Lower leg skin (tissue), 4 donors: ENCODE results near the gene PROX1. TPM values are rescaled to one million over a fixed set of nuclear protein-coding genes. Genes with fewer than 3 reads are reported as not detected.

Source experiments
- DNase-seq, 2 donors: peaks; one replicate each; pipeline ENCODE4 v3.0.0-alpha.2; 2019; ENCODE audit warnings: low spot score in 2 of 2
- H3K4me3 ChIP-seq: fragments of 200-600 bp; sonication (generic); 2 replicates; pipeline ENCODE4 v1.5.1; 2017; ENCODE audit warnings: mild to moderate bottlenecking, low read depth; ENCODE audit not compliant: poor library complexity, severe bottlenecking
- CTCF ChIP-seq, 3 donors: fragments of 450-650 bp; IDR thresholded peaks; one replicate each; pipeline ENCODE4 v1.5.1; 2016; ENCODE audit warnings: antibody characterized with exemption in 3 of 3, mild to moderate bottlenecking in 3 of 3, moderate library complexity in 2 of 3
- POLR2A ChIP-seq, 2 donors: fragments of 450-650 bp; IDR thresholded peaks; one replicate each; pipeline ENCODE4 v1.6.1; 2016 to 2017; ENCODE audit warnings: antibody characterized with exemption in 2 of 2, mild to moderate bottlenecking in 1 of 2, moderate library complexity in 1 of 2
- WGBS, 2 donors: methylation state at CpG; one replicate each; pipeline ENCODE4 v1.1.5; 2018; 5-methylcytosine and 5-hydroxymethylcytosine counted together
- intact Hi-C: fragments of 100-400 bp; cut with DNase I; formaldehyde crosslinking; loops from one replicate; pipeline ENCODE4 v1.15.0; 2023; ENCODE audit warnings: low total_unique reads
- total RNA-seq, 4 donors: library from RNA; depleted of rRNA; stranded (reverse); fragments of >200 nt; gene quantifications; one replicate each; pipeline ENCODE4 v1.1.0, GENCODE V29; 2016

The PROX1 gene
- total RNA-seq, 4 donors from 2014 or later = 0.74 to 4.2 (median 1.9) TPM

GRCh38 chr1:213997038-213997771 lies 9.4 kb downstream of the PROX1 start:
- no peak for DNase-seq
- WGBS, 2 donors = 72 to 73% methylated on average over 24 of the region's 24 CpGs
- intact Hi-C loops = no loop called here
- TF ChIP-seq POLR2A (IDR thresholded peaks at IDR 0.05) = no peak
- TF ChIP-seq CTCF (IDR thresholded peaks at IDR 0.05) = no peak
- no peak overlapping the region for H3K4me3 ChIP-seq

DNA sequence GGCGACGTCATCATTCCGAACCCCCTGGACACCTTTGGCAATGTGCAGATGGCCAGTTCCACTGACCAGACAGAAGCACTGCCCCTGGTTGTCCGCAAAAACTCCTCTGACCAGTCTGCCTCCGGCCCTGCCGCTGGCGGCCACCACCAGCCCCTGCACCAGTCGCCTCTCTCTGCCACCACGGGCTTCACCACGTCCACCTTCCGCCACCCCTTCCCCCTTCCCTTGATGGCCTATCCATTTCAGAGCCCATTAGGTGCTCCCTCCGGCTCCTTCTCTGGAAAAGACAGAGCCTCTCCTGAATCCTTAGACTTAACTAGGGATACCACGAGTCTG lies 10.0 kb downstream of the PROX1 start:
- intact Hi-C loops = no loop called here
- no peak overlapping the region for H3K4me3 ChIP-seq
- no peak for DNase-seq
- 89 to 92% methylated on average over 13 of the region's 13 CpGs for WGBS, 2 donors
- TF ChIP-seq CTCF (IDR thresholded peaks at IDR 0.05) (no peak), POLR2A (IDR thresholded peaks at IDR 0.05) (no peak)

- H3K4me3 ChIP-seq = no peak overlapping the region
- DNase-seq = no peak
- intact Hi-C loops = no loop called here
- no peak for TF ChIP-seq CTCF (IDR thresholded peaks at IDR 0.05)
- no peak for TF ChIP-seq POLR2A (IDR thresholded peaks at IDR 0.05)
- WGBS, 2 donors = 90% methylated on average over 6 of the region's 6 CpGs
These were observed 11.0 kb downstream of the PROX1 start for GRCh38 chr1:213998785-213999184.

DNA sequence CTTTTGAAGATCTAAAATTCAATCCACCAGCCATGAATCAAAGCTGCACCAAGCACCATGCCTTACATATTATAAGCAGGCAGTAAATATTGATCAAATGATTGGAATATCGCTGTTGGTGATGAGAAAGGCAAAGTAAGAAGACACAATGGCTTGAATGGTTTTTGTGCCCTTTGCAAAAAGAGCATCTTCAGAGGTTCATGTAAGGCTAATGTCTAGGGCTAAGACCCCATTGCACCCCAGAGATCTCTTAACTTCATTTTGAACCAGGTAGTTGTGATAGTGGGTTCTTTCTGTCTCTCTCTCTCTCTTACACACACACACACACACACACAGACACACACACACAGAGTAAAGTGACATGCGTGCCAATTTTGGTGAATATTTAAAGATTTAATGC lies 12.0 kb downstream of the PROX1 start:
- H3K4me3 ChIP-seq = no peak overlapping the region
- DNase-seq = no peak
- TF ChIP-seq POLR2A (IDR thresholded peaks at IDR 0.05) = no peak
- 91 to 96% methylated on average over 2 of the region's 2 CpGs for WGBS, 2 donors
- intact Hi-C loops = no loop called here

DNA sequence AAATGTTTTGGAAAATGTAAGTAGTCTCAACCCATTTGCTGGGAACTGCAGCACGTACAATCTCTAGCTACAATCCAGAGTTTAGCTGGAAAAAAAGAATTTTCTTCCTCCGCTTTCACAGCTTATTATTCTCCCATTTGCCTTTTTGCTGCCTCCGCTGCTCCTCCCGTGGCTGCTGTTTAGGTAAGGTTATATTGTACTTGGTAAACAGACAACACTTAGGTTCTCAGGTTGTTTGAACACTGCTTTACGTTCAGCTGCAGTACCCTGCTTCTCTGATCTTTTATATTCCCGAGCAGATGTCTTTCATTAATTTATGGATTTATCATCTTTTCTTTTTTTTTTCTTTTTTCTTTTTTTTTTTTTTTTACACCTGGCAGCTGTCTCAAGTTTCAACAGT lies 14.3 kb downstream of the PROX1 start:
- WGBS, 2 donors = 74 to 80% methylated on average over 6 of the region's 6 CpGs
- H3K4me3 ChIP-seq = no peak overlapping the region
- TF ChIP-seq POLR2A (IDR thresholded peaks at IDR 0.05) = no peak
- TF ChIP-seq CTCF (IDR thresholded peaks at IDR 0.05) = no peak
- no peak for DNase-seq
- intact Hi-C loops = no loop called here

DNA sequence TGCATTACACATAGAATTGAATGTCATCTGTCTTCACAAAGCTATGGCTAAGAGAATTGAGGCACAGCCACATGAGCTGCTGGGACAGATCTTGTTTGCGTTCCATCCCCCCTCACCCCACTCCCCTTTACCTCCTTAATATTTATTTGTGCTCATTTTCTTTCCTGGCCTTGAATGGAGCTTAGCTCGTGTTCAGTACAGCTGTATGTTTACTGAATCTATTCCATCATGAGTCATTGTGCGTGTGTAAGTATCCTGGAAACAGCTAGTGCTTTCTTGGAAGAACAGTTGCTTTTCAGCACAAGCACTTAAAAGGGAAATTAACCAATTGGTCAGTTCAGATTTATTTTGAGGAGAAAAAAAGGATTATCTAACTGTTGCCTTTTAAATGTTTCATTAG lies 14.7 kb downstream of the PROX1 start:
- DNase-seq = no peak
- 14 to 20% methylated on average over 3 of the region's 3 CpGs for WGBS, 2 donors
- intact Hi-C loops = no loop called here
- TF ChIP-seq CTCF (IDR thresholded peaks at IDR 0.05) = no peak
- TF ChIP-seq POLR2A (IDR thresholded peaks at IDR 0.05) = no peak
- H3K4me3 ChIP-seq = no peak overlapping the region
